Heart right ventricle (tissue), 16 donors: ENCODE data around the gene CPEB1. TPM values are rescaled to one million over a fixed set of nuclear protein-coding genes. Genes with fewer than 3 reads are reported as not detected.

Source experiments
- ATAC-seq, 8 donors: fragments of 200-7000 bp; cut with Tn5 transposase; one replicate each; pipeline ENCODE4 v1.9.1; 2020; ENCODE audit warnings: mild to moderate bottlenecking in 8 of 8, moderate library complexity in 8 of 8, moderate number of reproducible peaks in 1 of 8
- DNase-seq, 2 donors: peaks; one replicate each; pipeline ENCODE4 v3.0.0-alpha.2; 2020
- H3K27ac ChIP-seq, 10 donors: fragments of 200-600 bp; sonication (generic) in 2 of 10; one replicate each; pipeline versions ENCODE4 v1.5.0 to v1.8.0; 2020 to 2022; ENCODE audit warnings: mild to moderate bottlenecking in 3 of 10
- H3K27me3 ChIP-seq, 7 donors: fragments of 200-600 bp; one replicate each; pipeline ENCODE4 v1.8.0; 2021 to 2022; ENCODE audit warnings: mild to moderate bottlenecking in 2 of 7
- H3K36me3 ChIP-seq, 9 donors: fragments of 200-600 bp; sonication (generic) in 1 of 9; one replicate each; pipeline versions ENCODE4 v1.5.0 to v1.8.0; 2020 to 2022; ENCODE audit warnings: mild to moderate bottlenecking in 2 of 9
- H3K4me1 ChIP-seq, 9 donors: fragments of 200-600 bp; sonication (generic) in 1 of 9; one replicate each; pipeline versions ENCODE4 v1.5.0 to v1.8.0; 2020 to 2022; ENCODE audit warnings: mild to moderate bottlenecking in 4 of 9
- H3K4me3 ChIP-seq, 10 donors: fragments of 200-600 bp; sonication (generic) in 2 of 10; one replicate each; pipeline versions ENCODE4 v1.5.0 to v1.8.0; 2020 to 2022; ENCODE audit warnings: mild to moderate bottlenecking in 7 of 10, moderate library complexity in 2 of 10
- H3K9me3 ChIP-seq, 11 donors: fragments of 200-600 bp in 10 of 11; sonication (generic) in 2 of 11; one replicate each; pipeline versions ENCODE4 v1.5.0 to v1.8.0; 2013 to 2022; ENCODE audit warnings: mild to moderate bottlenecking in 2 of 11, control low read depth in 1 of 11, moderate library complexity in 1 of 11
- CTCF ChIP-seq, 9 donors: fragments of 200-600 bp; sonication (generic) in 2 of 9; IDR thresholded peaks; one replicate each; pipeline versions ENCODE4 v1.5.0 to v1.8.0; 2021 to 2022; ENCODE audit warnings: antibody characterized with exemption in 9 of 9, mild to moderate bottlenecking in 5 of 9, moderate library complexity in 1 of 9
- WGBS, 2 donors: extraction: QIAGEN DNeasy Blood & Tissue Kit; methylation state at CpG; one replicate each; pipeline ENCODE4 v1.1.7; 2013; ENCODE audit warnings: inconsistent platforms in 1 of 2; 5-methylcytosine and 5-hydroxymethylcytosine counted together
- intact Hi-C, 10 donors: fragments of 100-400 bp; cut with DNase I; formaldehyde crosslinking; loops; one replicate each; pipeline versions ENCODE4 v1.11.1 to v1.14.2; 2022
- polyA plus RNA-seq, 2 donors: library from polyadenylated mRNA; stranded (reverse); fragments of 200-250 nt; gene quantifications; one replicate each; pipeline ENCODE4 v1.2.3, GENCODE V29; 2013
- total RNA-seq, 10 donors: library from RNA; stranded (reverse); fragmentation: NEBNext Ultra II Directional in 3 of 10; extraction: Animal tissue kit (Norgen Biotek cat#: 25700) in 3 of 10; gene quantifications; one replicate each; pipeline versions ENCODE4 v1.2.1 to v1.2.4, GENCODE V29; 2021 to 2023
- donor health status: Arrhythmogenic right ventricular cardiomyopathy.
- donor health status: ischemic (EF 13 %, LVEDD 7.1; RV severe dilation, severe dysfunction).
- donor health status: healthy with polysubstance abuse.
- donor health status: DM: no; HTN: yes; CAD: no.
- donor health status: DM: no; HTN: no; CAD: no.
- donor health status: ischemic (EF 25% LVEDD 6.9; RV normal size, moderate dysfunction).
- donor health status: ischemic (EF 25% LVEDD 5.7; RV mildly dilated, moderate dysfunction).
- donor health status: healthy.
- donor health status: DM: yes; HTN: yes; CAD: no.
- donor health status: Ischemic cardiomyopathy.
- donor health status: ischemic (EF 35%, LVEDD 5.7; RV mildly dilated, moderate dysfunction).
- donor health status: nonischemic (EF 11% LVEDD 7.7; RV severe dilation, severe dysfunction).
- donor health status: DM: yes; HTN: yes; CAD: no.
- donor health status: PGD.
- donor health status: ischemic (EF 29% LVEDD 5.4; RV normal size, mild dysfunction).
- donor health status: nonischemic (EF 23%, LVEDD 6.1; RV moderate dilation, normal function).

The CPEB1 gene
- total and polyA plus RNA-seq, 12 donors: 0.20 to 5.2 (median 1.4) TPM

- DNase-seq (no peak), ATAC-seq (no peak)
- TF ChIP-seq CTCF (IDR thresholded peaks at IDR 0.05): no peak
- no peak overlapping the region for H3K4me3 ChIP-seq
- peaks cover 0 to 5% (median 4%) of the 10 kb centered on the region in 7 donors for H3K27me3 ChIP-seq
- H3K4me1 ChIP-seq: no peaks in the 10 kb centered on the region
- H3K36me3 ChIP-seq: no peaks in the 10 kb centered on the region
- no peaks in the 10 kb centered on the region for H3K9me3 ChIP-seq
- H3K27ac ChIP-seq: no peak overlapping the region
- intact Hi-C loops: no loop called here
- WGBS, 2 donors: 57 to 70% methylated on average over 3 of the region's 3 CpGs
These were observed 8.4 kb upstream of the CPEB1 start for GRCh38 chr15:82655606-82656005.

GRCh38 chr15:82653483-82654168 is 6.5 kb upstream of the CPEB1 start:
- intact Hi-C loops: no loop called here
- H3K4me3 ChIP-seq: no peak overlapping the region
- no peak overlapping the region for H3K27ac ChIP-seq
- 64 to 66% methylated on average over 3 of the region's 3 CpGs for WGBS, 2 donors
- H3K4me1 ChIP-seq: peaks cover 0 to under 1% (median 0%) of the 10 kb centered on the region in 9 donors
- H3K9me3 ChIP-seq: no peaks in the 10 kb centered on the region
- DNase-seq (no peak), ATAC-seq (no peak)
- TF ChIP-seq CTCF (IDR thresholded peaks at IDR 0.05): no peak
- no peaks in the 10 kb centered on the region for H3K36me3 ChIP-seq
- H3K27me3 ChIP-seq: peaks cover 0 to 13% (median 6%) of the 10 kb centered on the region in 7 donors

- Histone ChIP-seq H3K9me3 (no peaks in the 10 kb centered on the region), H3K27ac (no peak overlapping the region), H3K36me3 (no peaks in the 10 kb centered on the region), H3K4me3 (no peak overlapping the region), H3K27me3 (peaks cover 10 to 32% (median 25%) of the 10 kb centered on the region in 7 donors), H3K4me1 (peaks cover 7 to 19% (median 14%) of the 10 kb centered on the region in 9 donors)
- ATAC-seq (no peak), DNase-seq (no peak)
- TF ChIP-seq CTCF (IDR thresholded peaks at IDR 0.05): no peak
- intact Hi-C loops: no loop called here
- WGBS, 2 donors: 89 to 93% methylated on average over 2 of the region's 2 CpGs
These were observed 4.5 kb upstream of the CPEB1 start for GRCh38 chr15:82651708-82652107.

GRCh38 chr15:82650046-82650670 is 3.0 kb upstream of the CPEB1 start:
- Histone ChIP-seq H3K27ac (no peak overlapping the region), H3K27me3 (peaks cover 19 to 46% (median 36%) of the 10 kb centered on the region in 7 donors), H3K36me3 (no peaks in the 10 kb centered on the region), H3K4me1 (peaks cover 7 to 26% (median 22%) of the 10 kb centered on the region in 9 donors), H3K4me3 (no peak overlapping the region), H3K9me3 (no peaks in the 10 kb centered on the region)
- no peak for TF ChIP-seq CTCF (IDR thresholded peaks at IDR 0.05)
- ATAC-seq: no peak
- intact Hi-C loops: no loop called here
- DNase-seq: no peak
